Right forelimb (tissue), 1 donor: ENCODE results near the gene LAMA2.

ENCODE experiments used
- DNase-seq: peaks from one replicate; pipeline ENCODE4 v3.0.0-alpha.2; 2018

The LAMA2 gene

DNA sequence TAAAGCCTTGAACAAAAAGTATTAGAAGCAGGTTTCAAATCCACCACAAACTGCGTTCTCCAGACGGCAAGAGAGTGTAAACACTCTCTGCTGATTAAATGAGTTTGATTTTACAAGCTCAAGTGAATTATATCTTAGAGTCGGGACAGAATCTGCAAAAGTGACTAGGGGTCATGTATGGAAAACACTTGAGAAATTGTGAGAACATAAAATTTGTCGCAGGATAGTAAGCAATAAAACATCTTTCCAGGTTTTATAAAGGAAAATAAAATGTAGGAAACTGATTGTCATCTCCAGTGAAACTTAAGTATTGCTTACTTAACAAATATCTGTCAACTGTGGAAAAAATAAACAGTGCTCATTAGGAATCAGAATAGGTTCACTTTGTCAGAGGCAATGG is 452.9 kb downstream of the LAMA2 start:
- no peak for DNase-seq

DNA sequence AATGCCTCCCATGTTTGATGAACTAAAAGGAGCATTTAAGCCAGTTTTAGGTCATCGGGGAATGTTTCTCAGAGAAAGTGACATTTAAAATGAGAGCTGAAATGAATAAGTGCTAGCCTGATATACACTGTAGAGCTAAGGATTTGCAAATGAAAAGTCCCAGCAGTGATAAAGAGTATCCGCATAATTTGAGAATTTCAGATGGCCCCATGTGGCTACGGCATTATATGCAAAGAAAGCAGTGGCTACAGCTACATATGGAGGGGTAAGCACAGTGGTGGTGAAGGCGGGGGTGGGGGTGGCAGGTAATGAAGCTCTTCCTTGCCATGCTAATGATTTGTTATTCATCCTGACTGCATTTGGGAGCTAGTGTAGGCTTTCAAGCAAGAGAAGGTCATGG is 455.7 kb downstream of the LAMA2 start:
- DNase-seq = no peak

DNA sequence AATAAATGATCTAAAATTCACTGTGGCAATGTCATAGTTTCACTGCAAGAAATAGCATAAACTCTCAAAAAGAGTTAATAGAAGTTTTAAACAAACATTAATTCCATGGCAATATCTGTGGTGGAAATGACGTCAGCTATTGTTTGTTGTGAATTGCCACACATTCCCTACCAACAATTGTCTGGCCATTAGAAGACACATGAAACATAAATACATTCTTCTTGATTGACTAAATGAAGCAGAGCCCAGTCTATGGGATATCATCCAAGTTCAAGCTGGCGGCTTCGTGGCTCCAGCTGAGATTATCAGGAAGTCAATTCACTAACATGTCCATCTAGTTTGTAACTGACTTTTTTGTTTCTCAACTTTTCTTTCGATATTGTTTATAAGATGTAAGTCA is 458.0 kb downstream of the LAMA2 start:
- no peak for DNase-seq

DNA sequence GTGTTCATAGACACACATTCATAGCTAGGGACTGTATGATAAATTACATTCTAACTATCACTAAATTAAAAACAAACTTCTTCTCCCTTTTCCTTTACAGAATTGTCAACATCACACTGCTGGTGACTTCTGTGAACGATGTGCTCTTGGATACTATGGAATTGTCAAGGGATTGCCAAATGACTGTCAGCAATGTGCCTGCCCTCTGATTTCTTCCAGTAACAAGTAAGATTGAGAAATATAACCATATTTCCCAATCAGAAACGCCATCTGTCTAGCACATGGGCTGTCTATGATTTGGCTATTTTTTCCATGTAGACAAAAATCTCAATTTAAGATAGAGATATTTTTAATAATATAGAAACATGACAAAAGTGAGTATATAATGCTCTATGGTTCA is 459.3 kb downstream of the LAMA2 start:
- no peak for DNase-seq

DNA sequence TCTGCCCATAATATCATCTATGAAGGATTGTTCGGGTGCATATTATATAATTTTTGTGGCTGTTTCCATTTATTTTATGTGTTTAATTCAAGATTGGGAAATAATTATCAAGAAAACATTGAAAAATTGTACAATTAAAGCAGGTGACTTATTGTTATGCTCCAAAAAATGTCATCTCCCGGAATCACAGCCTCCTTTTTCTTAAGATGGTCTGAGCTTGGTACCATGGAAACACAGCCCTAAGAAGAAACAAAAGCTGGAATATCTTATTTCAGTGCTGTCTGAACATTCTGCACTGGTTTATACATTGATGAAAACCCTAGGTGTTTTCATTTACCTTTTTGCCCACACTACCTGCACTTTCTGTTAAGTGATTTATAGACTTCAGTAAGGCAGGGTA is 459.9 kb downstream of the LAMA2 start:
- no peak for DNase-seq

DNA sequence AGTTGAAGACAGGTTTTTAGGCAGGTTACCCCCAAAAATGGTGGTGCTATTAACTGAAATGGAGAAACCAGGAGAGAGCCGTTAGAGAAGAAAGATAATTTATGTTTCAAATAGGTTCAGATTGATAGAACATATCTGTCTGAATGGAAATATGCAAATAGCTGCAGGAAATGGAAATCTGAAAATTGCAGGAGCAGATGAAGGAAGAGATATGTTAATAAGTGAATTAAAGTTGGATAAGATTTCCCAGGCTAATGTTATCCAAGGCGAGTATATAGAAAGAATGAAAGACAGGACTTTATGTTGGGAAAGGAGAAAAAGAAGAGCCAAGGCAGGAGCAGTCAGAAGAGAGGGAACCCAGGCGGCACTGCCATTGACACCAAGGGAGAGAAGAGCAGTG is 461.4 kb downstream of the LAMA2 start:
- DNase-seq = no peak

DNA sequence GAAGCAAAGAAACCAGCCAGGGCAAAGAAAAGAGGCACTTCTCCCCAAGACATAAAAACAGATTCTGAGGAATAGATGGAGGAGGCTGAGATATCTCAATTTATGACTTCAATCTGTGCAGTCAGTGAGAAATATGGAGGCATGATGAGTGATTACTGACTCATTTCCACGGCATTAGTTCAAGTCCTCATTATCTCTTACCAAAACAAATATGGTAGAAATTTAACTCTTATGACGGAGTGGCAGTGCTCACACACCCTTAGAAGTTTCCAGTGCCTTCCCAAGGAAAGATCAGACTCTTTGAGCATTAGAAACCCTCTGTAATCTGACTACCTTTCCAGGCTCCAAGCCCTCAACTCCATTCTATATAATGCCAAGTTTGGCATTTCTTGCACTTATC is 463.0 kb downstream of the LAMA2 start:
- DNase-seq = no peak

DNA sequence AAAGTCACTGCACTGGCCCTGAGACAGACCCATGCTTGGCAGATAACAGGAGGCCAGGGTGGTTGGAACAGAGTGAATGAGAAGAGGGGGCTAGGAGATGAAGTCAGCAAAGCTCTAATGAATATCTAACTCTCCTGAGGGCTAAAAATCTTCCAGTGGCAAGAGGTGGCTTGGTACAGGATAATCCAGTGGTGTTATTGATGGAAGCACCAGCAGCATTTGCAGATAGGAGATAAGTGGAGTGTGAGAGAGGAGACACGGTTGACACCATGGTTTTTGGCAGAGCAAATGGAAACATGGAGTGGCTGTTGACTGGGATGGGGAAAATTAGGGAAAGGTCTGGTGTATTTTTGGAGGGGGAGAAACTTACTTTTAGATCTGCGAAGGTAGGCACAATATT is 464.0 kb downstream of the LAMA2 start:
- no peak for DNase-seq

DNA sequence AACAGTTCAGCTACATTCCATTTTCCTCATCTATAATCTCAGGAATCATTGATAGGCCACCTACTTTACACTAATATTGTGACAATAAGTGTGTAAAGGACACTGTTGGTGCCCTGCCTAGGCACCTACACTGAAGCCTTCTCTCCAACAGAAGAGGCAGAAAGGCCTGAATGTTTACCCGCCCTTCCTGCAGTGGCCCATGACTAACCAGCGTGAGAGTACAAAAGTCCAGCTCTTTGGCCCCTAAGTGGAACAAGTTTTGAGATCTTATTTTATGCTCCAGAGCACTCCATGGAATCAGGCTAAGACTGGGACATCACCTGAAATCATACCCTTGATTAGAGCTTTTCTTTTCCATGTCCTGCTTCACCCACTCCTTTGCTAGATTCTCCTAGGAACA is 467.3 kb downstream of the LAMA2 start:
- no peak for DNase-seq

DNA sequence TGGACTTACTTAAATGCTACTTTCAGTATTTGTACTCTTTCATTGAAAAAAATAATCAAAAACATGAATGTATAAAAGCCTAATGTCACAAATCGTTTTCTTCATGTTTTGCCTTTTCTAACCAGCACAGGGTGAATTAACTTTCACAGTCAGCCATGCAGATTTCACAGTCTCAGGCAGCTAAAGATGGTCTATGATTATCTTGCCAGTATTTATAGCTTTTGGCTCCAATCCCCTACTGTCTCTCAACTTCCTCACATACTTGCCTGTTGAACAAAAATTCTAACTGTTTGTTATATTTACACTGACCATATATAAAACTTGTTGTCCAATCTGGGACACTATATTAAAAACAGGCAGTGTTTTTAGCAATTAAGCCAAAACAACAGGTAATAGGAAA is 468.9 kb downstream of the LAMA2 start:
- DNase-seq = no peak

DNA sequence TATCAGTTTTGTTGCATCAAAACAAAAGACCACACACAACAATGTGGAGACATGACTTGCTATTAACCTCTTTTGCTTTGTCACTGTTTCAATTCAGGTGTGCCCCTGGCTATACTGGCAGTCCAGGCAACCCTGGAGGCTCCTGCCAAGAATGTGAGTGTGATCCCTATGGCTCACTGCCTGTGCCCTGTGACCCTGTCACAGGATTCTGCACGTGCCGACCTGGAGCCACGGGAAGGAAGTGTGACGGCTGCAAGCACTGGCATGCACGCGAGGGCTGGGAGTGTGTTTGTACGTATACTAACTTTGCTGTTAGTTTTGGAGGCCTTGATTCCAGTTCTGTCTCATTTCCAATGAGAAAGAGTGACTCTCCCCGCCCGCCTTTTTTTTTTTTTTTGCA is 470.1 kb downstream of the LAMA2 start:
- peak; percentile 42 for DNase-seq

DNA sequence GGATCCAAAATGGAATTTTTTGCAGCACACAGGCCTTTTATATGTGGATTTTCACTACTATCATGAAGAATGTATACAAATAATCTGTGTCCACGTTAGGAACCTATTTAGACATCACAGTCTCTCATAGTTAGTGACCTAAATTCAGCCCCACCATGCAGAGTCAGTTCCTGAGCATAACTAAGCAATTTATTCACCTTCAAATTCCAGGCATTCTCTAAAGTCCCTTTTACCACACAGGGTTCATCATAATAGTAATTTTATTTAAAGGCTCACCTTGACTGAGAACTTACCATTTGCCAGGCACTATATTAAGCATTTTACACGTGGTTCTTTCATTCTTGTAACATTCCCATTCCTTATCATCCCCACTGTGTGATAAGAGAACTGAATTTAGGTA is 473.2 kb downstream of the LAMA2 start:
- DNase-seq = no peak

DNA sequence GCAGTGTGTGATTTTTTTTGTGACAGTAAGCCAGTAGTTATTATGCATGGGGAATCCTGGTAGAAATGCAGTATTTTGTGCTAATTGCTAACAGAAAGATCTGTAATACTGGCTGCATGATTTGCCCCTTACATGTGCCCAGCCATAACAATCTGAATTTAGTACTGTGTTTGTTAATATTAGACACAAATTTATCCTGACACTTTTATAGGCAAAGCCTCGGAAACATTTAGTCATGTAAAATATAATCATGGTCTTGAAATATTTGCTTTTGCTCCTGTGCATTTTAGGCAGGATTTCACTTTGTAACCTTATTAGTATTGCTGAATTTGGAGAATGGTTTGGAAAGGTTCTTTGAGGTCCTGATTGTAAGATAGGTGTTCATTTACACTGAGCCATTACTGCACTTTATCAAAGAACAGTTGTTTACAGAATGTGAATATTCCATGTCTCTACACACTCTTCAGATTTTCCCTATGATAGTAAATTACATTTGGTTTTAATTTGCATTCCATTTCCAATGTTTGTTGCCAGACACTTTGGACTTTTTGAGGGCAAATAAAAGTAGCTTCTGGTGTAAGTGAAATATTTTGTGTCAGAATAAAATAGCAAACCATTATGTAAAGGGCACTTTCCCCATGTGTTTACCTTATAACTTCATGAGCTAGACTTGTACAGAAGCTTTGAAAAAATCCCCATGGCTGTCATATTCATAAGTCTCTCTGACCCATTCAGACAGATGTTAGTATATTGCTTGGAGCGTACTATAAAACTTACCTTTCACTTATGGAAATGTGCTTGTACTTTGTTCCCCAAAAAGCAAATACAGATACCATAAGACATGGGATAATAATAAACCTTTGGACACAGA is 477.1 kb downstream of the LAMA2 start:
- no peak for DNase-seq

DNA sequence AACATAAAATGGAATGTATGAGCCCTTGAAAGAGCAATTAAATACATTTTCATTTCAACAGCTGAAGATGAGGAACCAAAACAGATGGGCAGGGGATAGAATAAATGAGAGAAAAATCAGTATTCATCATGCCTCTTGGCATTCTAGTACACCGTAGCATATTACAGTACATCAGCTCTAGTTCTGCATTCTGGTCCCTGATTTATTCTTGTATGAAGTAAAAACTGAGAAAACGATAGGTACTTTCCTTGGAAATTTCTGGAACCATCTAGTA is 477.7 kb downstream of the LAMA2 start:
- DNase-seq = no peak

DNA sequence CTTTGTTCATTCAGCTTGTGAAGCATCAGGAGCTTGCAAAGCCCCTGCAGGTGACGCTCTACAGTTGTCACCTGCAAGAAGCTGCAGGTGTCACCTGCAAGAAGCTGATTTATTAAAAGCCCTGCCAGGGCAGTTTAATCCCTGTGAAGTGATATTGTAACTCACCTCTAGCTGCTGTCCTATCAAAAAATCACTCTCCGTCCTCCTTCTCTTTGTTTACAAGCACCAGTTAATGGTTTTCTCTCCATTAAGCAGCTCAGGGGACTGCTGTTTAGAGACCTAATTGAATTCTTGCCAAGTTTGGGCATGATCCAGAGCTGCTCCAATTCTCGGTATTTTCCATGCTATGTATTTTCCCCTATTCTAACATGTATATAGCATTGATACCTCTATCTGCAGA is 481.1 kb downstream of the LAMA2 start:
- DNase-seq = no peak

DNA sequence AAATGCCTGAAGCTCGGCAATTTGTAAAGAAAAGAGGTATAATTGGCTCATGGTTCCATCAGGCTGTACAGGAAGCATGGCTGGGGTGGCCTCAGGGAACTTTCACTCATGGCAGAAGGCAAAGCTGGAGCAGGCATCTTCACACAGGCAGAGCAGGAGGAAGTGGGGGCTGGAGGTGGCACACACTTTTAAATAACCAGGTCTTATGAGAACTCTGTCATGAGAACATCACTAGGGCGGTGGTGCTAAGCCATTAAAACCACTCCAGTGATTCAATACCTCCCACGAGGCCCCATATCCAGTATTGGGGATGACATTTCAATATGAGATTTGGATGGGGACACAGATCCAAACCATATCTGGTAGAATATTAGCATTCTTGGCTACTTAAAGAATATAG is 481.8 kb downstream of the LAMA2 start:
- DNase-seq = no peak

DNA sequence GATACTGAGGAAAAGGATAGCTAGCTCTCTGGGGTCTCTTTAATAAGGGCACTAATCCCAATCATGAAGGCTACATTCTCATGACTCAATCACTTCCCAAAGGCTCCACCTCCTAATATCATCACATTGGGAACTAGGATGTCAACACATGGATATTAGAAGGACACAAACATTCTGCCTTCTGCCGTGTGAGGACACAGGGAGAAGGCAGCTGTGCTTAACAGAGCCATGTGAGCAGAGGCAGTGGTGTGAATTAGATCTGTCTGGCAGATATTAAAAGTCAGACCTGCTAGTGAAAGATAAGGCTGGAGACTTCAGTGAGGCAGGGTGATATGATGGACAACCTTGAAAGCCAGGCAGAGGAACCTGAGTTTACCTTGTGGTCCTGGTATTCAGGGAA is 485.1 kb downstream of the LAMA2 start:
- DNase-seq = no peak

DNA sequence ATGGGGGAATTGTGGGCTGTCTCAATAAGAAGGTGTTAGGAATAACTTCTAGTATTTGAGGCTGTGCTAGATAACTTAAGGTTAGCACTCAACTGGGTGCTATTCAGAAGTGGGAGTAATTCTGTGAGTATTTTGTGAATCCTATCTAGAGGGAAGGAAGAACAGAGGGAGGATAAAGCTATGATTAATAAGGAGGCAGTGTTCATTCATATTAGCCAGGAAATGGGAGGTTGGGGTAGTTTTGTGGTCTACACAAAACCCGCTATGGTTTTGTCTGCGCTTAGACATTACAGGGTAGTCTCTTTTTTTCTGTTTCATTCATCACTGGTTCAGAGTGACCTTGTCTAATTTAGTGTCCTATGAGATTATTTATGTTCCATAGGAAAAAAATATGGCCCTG is 486.0 kb downstream of the LAMA2 start:
- no peak for DNase-seq

DNA sequence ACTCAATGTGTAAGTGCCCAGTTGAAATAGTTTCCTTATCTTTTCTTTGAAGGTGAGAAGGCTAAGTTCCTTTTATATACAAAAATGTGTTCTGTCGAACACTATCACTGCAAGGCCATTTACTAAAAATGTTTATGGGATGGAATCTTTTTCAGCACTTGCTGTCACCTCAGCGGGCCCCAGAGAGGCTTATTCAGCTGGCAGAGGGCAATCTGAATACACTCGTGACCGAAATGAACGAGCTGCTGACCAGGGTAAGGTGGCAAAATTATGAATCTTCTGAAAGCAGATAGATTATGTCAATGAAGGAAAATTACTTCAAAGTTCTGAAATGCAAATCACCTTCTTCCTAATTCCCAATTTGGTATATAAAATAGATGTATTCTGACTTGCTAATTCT is 486.8 kb downstream of the LAMA2 start:
- DNase-seq = no peak

DNA sequence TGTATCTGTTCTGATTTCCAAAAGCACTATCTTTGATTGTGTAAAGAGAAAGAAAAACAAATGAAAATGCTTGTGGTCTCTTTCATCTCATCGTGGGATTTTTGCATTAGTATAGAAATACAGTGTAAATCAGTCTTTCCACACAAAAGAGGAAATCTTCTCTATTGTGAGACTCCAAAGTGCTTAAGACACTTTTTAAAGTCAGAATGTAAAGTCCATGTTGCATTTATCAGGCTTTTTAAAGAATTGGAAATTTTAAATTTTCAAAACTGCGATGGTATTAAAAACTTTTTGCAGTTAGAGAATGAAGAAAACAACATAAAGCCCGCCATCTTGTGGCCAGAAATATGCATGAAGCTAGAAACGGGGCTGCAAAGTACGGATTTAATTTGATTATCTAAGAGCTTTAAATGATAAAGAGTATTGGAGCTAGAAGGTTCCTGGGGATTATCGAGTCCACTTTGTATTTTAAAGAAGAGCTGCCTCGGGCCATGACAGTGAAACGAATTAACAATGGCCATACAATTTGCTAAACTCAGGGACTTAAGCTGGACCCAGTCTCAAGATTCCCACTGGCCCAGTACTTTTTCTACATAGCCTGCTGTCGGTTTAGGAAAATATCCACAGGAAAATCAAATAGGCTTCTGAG is 487.5 kb downstream of the LAMA2 start:
- DNase-seq = peak; percentile 52

DNA sequence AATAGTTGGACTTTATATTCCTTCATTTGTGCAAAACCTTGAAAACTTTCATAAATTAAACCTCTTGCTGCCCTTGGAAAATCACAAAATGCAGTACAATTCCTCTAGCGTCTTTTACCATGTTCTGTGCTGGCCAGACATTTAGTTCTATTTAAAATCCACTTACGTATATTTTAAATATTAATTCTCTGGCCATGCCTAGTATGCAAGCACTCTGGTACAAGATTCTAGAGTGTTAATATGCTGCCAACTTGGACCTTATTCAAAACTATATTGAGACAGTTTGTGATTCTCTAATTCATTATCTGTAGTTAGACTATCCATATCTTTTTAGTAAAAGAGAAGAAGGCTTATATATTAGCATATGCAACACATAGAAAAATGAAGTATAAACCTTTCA is 498.9 kb downstream of the LAMA2 start:
- no peak for DNase-seq

DNA sequence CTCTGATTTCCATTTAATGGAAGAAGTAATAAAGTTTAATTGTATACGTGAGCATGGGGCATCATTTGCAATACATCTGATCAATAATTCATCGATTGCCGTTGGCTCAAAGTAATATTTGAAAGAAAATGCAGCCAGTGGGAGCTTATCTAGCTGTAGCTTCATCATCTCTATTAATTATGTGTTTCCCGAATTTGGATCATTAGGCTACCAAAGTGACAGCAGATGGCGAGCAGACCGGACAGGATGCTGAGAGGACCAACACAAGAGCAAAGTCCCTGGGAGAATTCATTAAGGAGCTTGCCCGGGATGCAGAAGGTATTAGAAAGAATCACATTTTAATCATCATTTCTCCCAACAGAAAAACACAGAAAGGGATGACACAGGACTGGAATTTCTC is 500.0 kb downstream of the LAMA2 start:
- DNase-seq = no peak

DNA sequence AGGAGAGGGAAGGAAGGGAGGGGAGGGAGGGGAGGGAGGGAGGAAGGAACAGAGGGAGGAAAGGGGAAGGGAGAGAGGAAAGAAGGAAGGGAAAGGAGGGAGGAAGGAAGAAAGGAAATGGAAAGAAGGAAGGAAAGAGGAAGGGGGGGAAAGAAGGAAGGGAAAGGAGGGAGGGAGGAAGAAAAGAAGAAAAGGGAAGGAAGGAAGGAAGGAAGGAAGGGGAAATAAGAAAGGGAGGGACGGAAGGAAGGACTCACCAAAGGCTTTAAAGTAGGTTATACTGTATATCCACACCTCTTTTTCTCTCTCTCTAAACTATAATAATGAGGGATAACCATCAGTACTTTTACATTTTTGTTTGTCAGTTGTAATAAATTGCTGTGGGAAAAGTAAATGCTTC is 502.2 kb downstream of the LAMA2 start:
- no peak for DNase-seq

DNA sequence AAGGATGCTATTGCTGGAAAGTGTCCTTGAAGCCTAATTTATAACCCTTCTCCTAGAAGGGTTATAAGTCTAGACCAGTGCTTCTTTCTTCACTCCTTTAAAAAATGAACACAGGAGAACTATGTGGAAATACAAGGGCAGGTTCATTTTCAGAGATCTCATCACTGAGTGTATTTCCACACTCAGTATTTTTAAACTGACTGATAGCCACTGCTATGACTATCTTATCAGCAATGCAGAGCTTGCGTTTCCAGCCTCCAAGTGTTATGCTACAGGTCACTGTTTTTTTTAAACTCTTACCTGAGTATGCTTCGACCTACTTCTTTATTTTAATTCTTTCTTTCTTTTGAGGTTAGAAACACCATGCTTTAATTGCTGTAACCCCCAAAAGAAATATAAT is 508.0 kb downstream of the LAMA2 start:
- DNase-seq = no peak

DNA sequence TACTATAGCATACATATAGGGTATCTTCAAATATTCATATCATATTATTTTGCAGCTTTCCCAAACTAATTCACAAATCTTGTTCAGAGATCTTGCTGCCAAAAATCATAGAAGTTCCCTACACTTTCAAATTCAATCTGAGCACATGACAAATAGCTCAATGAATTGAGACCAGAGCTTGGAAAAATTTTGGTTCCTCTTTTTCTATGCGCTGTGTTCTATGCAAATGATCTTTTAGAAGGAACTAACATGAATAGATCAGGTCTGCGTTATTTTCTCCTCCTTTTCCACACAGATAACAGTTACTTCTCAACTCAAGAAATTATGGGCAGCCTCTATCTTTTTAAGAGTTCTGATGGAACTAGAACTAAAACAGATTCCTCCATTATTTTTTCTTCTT is 510.7 kb downstream of the LAMA2 start:
- no peak for DNase-seq
